OCI-LY1 (cell line): ENCODE data around the gene KCTD3.

Experiments
- CTCF ChIP-seq: fragments of 200-600 bp; sonication (generic), shearing (Covaris generic); IDR thresholded peaks from 2 replicates; pipeline ENCODE4 v1.5.1; 2017; ENCODE audit warnings: mild to moderate bottlenecking, antibody characterized with exemption, low read length, moderate library complexity, mixed read lengths
- EZH2 ChIP-seq: fragments of 200-600 bp; sonication (generic), shearing (Covaris generic); IDR thresholded peaks from 2 replicates; pipeline ENCODE4 v1.8.0; 2017; ENCODE audit warnings: borderline replicate concordance, mixed run types, mild to moderate bottlenecking, antibody characterized with exemption, low read length, moderate library complexity, mixed read lengths

DNA sequence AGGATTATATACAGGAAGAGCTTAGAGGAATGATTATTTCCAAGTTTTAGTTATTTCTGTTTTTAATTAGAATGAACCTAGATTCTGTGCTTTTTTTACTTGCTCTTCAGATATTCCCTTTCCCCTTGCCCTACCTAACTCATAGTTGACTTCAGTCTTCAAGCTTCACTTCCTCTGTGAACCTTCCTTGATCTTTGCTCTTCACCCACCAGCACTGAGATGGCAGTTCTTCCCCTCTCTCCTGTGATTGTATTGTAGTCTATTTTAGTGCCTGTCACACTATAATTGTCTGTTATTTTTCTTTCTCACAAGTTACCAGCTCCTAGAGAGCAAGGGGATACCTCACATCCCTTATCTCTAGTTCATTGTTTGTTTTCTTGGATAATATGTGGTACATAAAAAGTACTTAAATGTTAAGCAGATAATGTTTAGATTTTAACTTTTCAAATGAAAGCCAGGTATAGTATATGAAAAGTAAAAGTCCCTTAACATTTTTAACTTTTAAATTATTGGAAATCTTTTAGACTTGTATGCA lies 33.2 kb downstream of the KCTD3 start:
- TF ChIP-seq CTCF (no peak), EZH2 (no peak)
